CD4-positive, CD25-positive, alpha-beta regulatory T cell (primary cell): ENCODE measurements around the gene TRAF3. TPM values are rescaled to one million over a fixed set of nuclear protein-coding genes. Genes with fewer than 3 reads are reported as not detected.

ENCODE experiments used
- ATAC-seq, 2 donors: fragments of 150-1000 bp; cut with Tn5 transposase; one replicate each; pipeline ENCODE4 v1.10.0; 2021; ENCODE audit warnings: low read depth in 2 of 2, moderate number of reproducible peaks in 2 of 2, moderate library complexity in 1 of 2
- DNase-seq, 3 donors: peaks; one replicate each; pipeline versions ENCODE4 v3.0.0 to v3.0.0-alpha.2; 2012 to 2022; ENCODE audit warnings: mixed read lengths in 1 of 3
- H3K27ac ChIP-seq: one replicate; pipeline ENCODE4 v1.7.0; 2013; ENCODE audit warnings: mild to moderate bottlenecking, low read length; ENCODE audit not compliant: insufficient read depth, poor library complexity, severe bottlenecking
- H3K27me3 ChIP-seq: one replicate; pipeline ENCODE4 v1.7.0; 2013; ENCODE audit warnings: low read length; ENCODE audit not compliant: control insufficient read depth, insufficient read depth
- H3K36me3 ChIP-seq: one replicate; pipeline ENCODE4 v1.7.0; 2013; ENCODE audit warnings: mild to moderate bottlenecking, low read length, moderate library complexity; ENCODE audit not compliant: control insufficient read depth, insufficient read depth
- H3K4me1 ChIP-seq: 2 replicates; pipeline ENCODE4 v1.7.0; 2013; ENCODE audit warnings: mild to moderate bottlenecking, low read length; ENCODE audit not compliant: insufficient read depth, control insufficient read depth, poor library complexity, severe bottlenecking
- H3K4me3 ChIP-seq: one replicate; pipeline ENCODE4 v1.7.0; 2013; ENCODE audit warnings: low read depth, mild to moderate bottlenecking, low read length, moderate library complexity
- H3K9me3 ChIP-seq, 2 experiments: 1 replicate in 1 of 2; 2 replicates in 1 of 2; pipeline ENCODE4 v1.7.0; 2013; ENCODE audit warnings: low read length in 2 of 2, mild to moderate bottlenecking in 1 of 2, moderate library complexity in 1 of 2; ENCODE audit not compliant: control insufficient read depth in 2 of 2
- H3K27ac Mint-ChIP-seq, 3 donors: one replicate each; pipeline ENCODE4 v1.8.0; 2020 to 2022; ENCODE audit warnings: mild to moderate bottlenecking in 3 of 3, mixed read lengths in 3 of 3, moderate library complexity in 2 of 3
- H3K27me3 Mint-ChIP-seq: one replicate; pipeline ENCODE4 v1.8.0; 2022; ENCODE audit warnings: mild to moderate bottlenecking, mixed read lengths
- H3K36me3 Mint-ChIP-seq: one replicate; pipeline ENCODE4 v1.8.0; 2020; ENCODE audit warnings: mixed read lengths
- H3K4me1 Mint-ChIP-seq, 4 donors: one replicate each; pipeline ENCODE4 v1.8.0; 2020 to 2022; ENCODE audit warnings: mixed read lengths in 4 of 4, mild to moderate bottlenecking in 1 of 4
- H3K4me3 Mint-ChIP-seq, 4 donors: one replicate each; pipeline ENCODE4 v1.8.0; 2020 to 2022; ENCODE audit warnings: mild to moderate bottlenecking in 4 of 4, mixed read lengths in 4 of 4, moderate library complexity in 3 of 4
- H3K9me3 Mint-ChIP-seq, 7 donors: one replicate each; pipeline ENCODE4 v1.8.0; 2020 to 2022; ENCODE audit warnings: mixed read lengths in 7 of 7, mild to moderate bottlenecking in 3 of 7, moderate library complexity in 2 of 7
- polyA plus RNA-seq, 4 donors: library from polyadenylated mRNA; unstranded; fragments of 300-500 nt; fragmentation: Illumina TruSeq; gene quantifications; one replicate each; pipeline ENCODE4 v1.2.3, GENCODE V29; 2021
- total RNA-seq: library from RNA; stranded (reverse); gene quantifications from one replicate; pipeline ENCODE4 v1.2.3, GENCODE V29; 2022

The TRAF3 gene
- total and polyA plus RNA-seq, 5 donors from 2014 or later = 17.7 to 71.2 (median 22.5) TPM

DNA sequence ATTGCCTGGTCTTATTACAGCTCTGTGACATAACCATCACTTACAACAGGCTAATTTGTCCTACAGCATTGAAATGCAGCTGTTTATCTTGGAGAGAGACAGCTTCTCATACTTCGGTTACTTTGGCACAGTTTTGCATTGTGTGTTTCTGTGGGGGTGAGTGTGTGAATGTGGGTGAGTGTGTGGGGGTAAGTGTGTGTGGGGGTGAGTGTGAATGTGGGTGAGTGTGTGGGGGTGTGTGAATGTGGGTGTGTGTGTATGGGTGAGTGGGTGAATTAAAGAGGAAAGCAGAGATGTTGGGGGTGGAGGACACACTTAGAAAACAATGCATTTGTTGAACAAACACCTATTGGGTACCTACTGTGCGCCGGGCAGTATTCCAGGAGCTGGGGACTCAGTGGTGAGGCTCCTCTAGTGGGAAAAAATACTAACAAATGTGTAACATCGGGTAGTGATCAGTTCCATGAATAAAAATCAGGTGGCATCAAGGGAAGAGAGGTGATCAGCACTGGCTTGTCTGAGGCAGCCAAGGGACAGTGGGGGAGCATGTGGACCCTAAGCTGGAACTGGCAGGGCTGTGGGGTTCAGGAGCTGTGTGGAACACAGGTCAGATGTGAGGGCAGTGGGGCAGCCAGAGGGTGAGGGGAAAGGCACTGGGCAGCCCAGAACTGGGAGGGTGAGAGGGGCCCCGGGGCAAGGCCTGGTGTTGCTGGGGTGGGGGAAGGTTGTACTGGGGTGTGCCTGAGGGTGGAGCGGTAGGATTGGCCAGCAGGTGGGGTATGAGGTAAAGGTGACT, 101.1 kb downstream of the TRAF3 start:
- no peak overlapping the region for H3K4me3 Mint-ChIP-seq
- Histone ChIP-seq H3K27ac (no peak overlapping the region), H3K9me3 (no peaks in the 10 kb centered on the region), H3K4me1 (no peaks in the 10 kb centered on the region), H3K36me3 (peaks cover 70% of the 10 kb centered on the region), H3K27me3 (no peaks in the 10 kb centered on the region), H3K4me3 (no peak overlapping the region)
- H3K36me3 Mint-ChIP-seq = peaks cover 15% of the 10 kb centered on the region
- H3K4me1 Mint-ChIP-seq = peaks cover 0 to 16% (median 5%) of the 10 kb centered on the region in 4 donors
- peak overlapping the region in 1 of 3 donors; percentile 34 for H3K27ac Mint-ChIP-seq
- H3K9me3 Mint-ChIP-seq = no peaks in the 10 kb centered on the region
- ATAC-seq (no peak), DNase-seq (peak in 1 of 3 donors; percentile 11)
- no peaks in the 10 kb centered on the region for H3K27me3 Mint-ChIP-seq

DNA sequence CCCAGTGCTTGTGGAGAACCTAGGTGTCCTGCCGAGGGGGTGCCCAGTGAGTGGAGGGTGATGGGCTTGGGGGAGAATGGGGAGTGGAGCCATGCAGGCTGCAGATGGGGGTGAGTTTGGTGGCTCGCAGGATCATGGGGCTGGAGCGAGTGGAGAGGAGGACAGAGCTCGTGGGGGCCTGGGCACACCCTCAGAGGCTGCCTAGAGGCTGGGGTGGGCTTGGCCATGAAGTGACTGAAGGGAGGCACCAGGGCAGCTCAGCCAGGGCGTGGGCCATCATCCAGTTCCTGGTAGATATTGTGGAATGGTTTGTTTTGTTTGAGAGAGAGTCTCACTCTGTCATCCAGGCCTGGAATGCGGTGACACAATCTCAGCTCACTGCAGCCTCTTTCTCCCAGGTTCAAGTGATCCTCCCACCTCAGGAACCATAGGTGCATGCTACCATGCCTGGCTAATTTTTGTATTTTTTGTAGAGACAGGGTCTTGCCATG, 101.8 kb downstream of the TRAF3 start:
- Histone ChIP-seq H3K4me3 (no peak overlapping the region), H3K9me3 (no peaks in the 10 kb centered on the region), H3K27ac (no peak overlapping the region), H3K4me1 (no peaks in the 10 kb centered on the region), H3K36me3 (peaks cover 73% of the 10 kb centered on the region), H3K27me3 (no peaks in the 10 kb centered on the region)
- Mint-ChIP-seq H3K27ac (peak overlapping the region in 2 of 3 donors; percentile 34 to 60), H3K4me3 (no peak overlapping the region), H3K36me3 (peaks cover 17% of the 10 kb centered on the region), H3K9me3 (no peaks in the 10 kb centered on the region), H3K4me1 (peaks cover 0 to 16% (median 6%) of the 10 kb centered on the region in 4 donors), H3K27me3 (no peaks in the 10 kb centered on the region)
- ATAC-seq (no peak), DNase-seq (no peak)

DNA sequence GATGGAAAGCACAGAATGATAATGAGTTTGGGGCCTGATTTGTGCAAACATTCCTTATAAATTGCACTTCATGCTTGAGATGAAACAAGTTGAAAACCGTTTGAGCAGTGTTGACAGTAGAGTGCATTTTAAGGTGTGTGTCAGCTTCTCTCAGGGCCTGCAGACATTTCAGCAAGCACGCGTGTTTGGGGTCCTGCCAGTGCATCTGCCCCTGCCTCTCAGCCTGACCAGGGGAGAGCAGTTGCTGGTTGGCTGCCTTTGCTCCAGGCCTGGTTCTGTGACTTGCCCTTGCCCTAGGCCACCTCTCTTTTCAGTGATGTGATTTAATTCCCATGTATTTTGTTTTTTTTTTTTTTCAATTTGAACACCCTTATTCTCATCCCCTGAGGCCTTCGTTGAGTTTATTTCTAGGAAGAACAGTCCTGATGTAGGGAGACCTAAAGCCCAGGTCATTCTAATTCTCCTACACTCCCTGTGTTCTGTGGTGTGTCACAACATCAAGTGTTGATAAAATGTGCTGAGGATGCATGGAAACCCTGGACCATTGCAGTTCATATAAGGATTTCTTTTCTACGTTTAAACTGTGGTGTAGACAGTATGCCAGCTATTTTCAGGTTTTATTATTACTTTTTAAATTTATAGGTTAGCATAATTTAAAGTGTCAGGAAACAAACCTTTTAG, 105.1 kb downstream of the TRAF3 start:
- H3K4me1 Mint-ChIP-seq = peaks cover 0 to 10% (median 6%) of the 10 kb centered on the region in 4 donors
- Histone ChIP-seq H3K27me3 (no peaks in the 10 kb centered on the region), H3K4me1 (no peaks in the 10 kb centered on the region), H3K27ac (no peak overlapping the region), H3K9me3 (no peaks in the 10 kb centered on the region), H3K4me3 (no peak overlapping the region), H3K36me3 (peaks cover 69% of the 10 kb centered on the region)
- peaks cover 28% of the 10 kb centered on the region for H3K36me3 Mint-ChIP-seq
- DNase-seq (no peak), ATAC-seq (no peak)
- H3K27me3 Mint-ChIP-seq = no peaks in the 10 kb centered on the region
- H3K9me3 Mint-ChIP-seq = no peaks in the 10 kb centered on the region
- H3K27ac Mint-ChIP-seq = peak overlapping the region in 2 of 3 donors; percentile 58 to 60
- no peak overlapping the region for H3K4me3 Mint-ChIP-seq

DNA sequence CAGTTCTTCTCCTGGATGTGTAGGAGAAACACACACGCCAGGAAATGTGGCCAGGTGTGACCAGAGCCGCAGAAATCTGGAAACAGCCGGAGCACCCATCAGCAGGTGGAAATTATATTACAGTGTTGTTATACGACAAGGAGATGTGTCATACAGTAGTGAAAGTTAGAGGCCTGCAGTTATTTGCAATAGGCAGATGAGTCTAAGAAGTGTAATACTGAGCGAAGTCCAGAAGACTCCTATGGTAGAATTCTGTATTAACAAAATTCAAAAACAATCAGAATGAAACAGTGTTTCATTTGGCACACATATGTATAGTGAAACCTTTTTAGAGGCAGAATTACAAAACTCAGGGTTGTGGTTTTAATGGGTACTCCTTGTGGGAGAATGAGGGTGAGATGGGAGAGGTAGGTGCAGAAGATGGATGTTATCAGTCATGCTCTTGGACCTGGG, 105.9 kb downstream of the TRAF3 start:
- no peaks in the 10 kb centered on the region for H3K9me3 Mint-ChIP-seq
- ATAC-seq = no peak
- no peak overlapping the region for H3K4me3 Mint-ChIP-seq
- peaks cover 0 to 10% (median 6%) of the 10 kb centered on the region in 4 donors for H3K4me1 Mint-ChIP-seq
- peaks cover 32% of the 10 kb centered on the region for H3K36me3 Mint-ChIP-seq
- DNase-seq = no peak
- no peaks in the 10 kb centered on the region for H3K27me3 Mint-ChIP-seq
- Histone ChIP-seq H3K27ac (no peak overlapping the region), H3K36me3 (peaks cover 65% of the 10 kb centered on the region), H3K4me3 (no peak overlapping the region), H3K4me1 (no peaks in the 10 kb centered on the region), H3K27me3 (no peaks in the 10 kb centered on the region), H3K9me3 (no peaks in the 10 kb centered on the region)
- H3K27ac Mint-ChIP-seq = peak overlapping the region; percentile 16 to 58 (median 33)

DNA sequence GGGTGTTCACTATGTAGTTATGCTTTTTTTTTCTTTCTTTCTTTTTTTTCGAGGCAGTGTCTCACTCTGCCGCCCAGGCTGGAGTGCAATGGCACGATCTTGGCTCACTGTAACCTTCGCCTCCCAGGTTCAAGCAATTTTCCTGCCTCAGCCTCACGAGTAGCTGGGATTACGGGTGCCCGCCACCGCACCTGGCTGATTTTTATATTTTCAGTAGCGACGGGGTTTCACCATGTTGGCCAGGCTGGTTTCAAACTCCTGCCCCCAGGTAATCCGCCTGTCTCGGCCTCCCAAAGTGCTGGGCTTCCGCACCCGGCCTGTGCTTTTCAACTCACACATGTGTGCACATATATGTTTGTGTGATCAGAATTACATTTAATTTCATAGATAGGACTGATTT, 106.3 kb downstream of the TRAF3 start:
- Histone ChIP-seq H3K27me3 (no peaks in the 10 kb centered on the region), H3K27ac (no peak overlapping the region), H3K4me1 (no peaks in the 10 kb centered on the region), H3K9me3 (no peaks in the 10 kb centered on the region), H3K36me3 (peaks cover 64% of the 10 kb centered on the region), H3K4me3 (no peak overlapping the region)
- ATAC-seq = no peak
- H3K36me3 Mint-ChIP-seq = peaks cover 36% of the 10 kb centered on the region
- H3K27me3 Mint-ChIP-seq = no peaks in the 10 kb centered on the region
- no peak for DNase-seq
- H3K27ac Mint-ChIP-seq = peak overlapping the region in 1 of 3 donors; percentile 63
- peaks cover 0 to 10% (median 6%) of the 10 kb centered on the region in 4 donors for H3K4me1 Mint-ChIP-seq
- no peaks in the 10 kb centered on the region for H3K9me3 Mint-ChIP-seq
- H3K4me3 Mint-ChIP-seq = no peak overlapping the region

DNA sequence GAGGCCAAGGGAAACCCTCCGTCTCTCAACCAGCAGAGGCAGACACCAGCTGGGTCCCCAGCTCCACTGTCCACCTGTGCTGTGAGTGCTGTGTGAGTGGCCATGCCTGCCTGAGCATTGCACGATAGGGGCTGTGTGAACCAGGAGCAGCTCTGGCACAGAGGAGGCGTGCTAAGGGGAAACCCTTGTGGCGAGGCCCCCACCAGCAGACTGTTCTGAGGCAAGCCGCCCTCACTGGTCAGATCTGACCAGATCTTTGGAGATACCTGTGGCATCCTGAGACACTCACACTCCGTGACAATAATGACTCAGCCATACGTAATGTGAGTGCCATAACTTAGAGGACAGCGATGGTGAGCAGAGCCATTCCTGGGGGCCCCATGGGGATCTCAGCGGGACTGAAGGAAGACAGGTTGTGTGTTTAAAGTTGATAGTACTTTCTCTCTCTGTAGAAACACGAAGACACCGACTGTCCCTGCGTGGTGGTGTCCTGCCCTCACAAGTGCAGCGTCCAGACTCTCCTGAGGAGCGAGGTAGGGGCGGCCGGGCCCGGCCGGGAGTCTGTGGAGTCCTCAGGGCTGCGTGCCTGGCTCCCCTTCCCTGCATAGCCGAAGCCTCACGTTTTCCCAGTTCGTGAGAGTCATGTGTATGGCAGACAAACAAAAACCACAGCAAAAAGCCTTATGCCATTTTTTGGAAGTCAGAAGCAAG, 108.6 kb downstream of the TRAF3 start:
- peaks cover 68% of the 10 kb centered on the region for H3K36me3 ChIP-seq

DNA sequence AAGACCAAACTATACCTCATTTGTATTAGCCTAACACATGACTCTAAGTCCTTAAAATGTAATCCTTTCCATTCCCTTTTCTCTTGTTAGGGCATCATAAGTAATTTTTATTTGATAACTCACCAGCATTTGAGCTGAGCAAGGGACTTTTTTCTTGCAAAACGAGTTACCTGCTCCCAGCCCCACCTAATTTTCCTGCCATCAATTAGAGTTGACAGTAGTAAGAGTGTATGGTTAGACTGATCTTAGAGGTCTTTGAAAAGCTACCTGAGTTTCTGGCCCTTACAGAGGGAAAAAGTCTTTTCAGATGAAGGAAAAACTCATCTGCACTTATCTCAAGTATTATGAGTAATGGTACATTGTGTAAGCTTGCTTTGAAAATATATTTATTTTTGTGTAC, 111.5 kb downstream of the TRAF3 start:
- H3K36me3 Mint-ChIP-seq = peaks cover 52% of the 10 kb centered on the region
- H3K9me3 Mint-ChIP-seq = no peaks in the 10 kb centered on the region
- H3K4me1 Mint-ChIP-seq = peaks cover 0 to 13% (median 0%) of the 10 kb centered on the region in 4 donors
- Histone ChIP-seq H3K4me3 (no peak overlapping the region), H3K27ac (no peak overlapping the region), H3K4me1 (no peaks in the 10 kb centered on the region), H3K36me3 (peaks cover 75% of the 10 kb centered on the region), H3K27me3 (no peaks in the 10 kb centered on the region), H3K9me3 (no peaks in the 10 kb centered on the region)
- no peak overlapping the region for H3K4me3 Mint-ChIP-seq
- H3K27ac Mint-ChIP-seq = peak overlapping the region in 1 of 3 donors; percentile 69
- ATAC-seq (no peak), DNase-seq (no peak)
- no peaks in the 10 kb centered on the region for H3K27me3 Mint-ChIP-seq

More for the DNA sequence above, 108.6 kb downstream of the TRAF3 start:
- Mint-ChIP-seq H3K4me1 (peaks cover 0 to 13% (median 3%) of the 10 kb centered on the region in 4 donors), H3K27ac (peak overlapping the region in 1 of 3 donors; percentile 62), H3K4me3 (no peak overlapping the region), H3K36me3 (peaks cover 44% of the 10 kb centered on the region), H3K9me3 (no peaks in the 10 kb centered on the region), H3K27me3 (no peaks in the 10 kb centered on the region)
- ATAC-seq (no peak), DNase-seq (no peak)
- Histone ChIP-seq H3K9me3 (no peaks in the 10 kb centered on the region), H3K27ac (no peak overlapping the region), H3K4me1 (no peaks in the 10 kb centered on the region), H3K27me3 (no peaks in the 10 kb centered on the region), H3K4me3 (no peak overlapping the region)
